Measurements from ENCODE around the gene ASGR1. TPM values are rescaled to one million over a fixed set of nuclear protein-coding genes. Genes with fewer than 3 reads are reported as not detected.

Gene ASGR1
- total and polyA plus RNA-seq, 11 donors, result 0.19 to 3.5 (median 0.53) TPM; not detected in 3

DNA sequence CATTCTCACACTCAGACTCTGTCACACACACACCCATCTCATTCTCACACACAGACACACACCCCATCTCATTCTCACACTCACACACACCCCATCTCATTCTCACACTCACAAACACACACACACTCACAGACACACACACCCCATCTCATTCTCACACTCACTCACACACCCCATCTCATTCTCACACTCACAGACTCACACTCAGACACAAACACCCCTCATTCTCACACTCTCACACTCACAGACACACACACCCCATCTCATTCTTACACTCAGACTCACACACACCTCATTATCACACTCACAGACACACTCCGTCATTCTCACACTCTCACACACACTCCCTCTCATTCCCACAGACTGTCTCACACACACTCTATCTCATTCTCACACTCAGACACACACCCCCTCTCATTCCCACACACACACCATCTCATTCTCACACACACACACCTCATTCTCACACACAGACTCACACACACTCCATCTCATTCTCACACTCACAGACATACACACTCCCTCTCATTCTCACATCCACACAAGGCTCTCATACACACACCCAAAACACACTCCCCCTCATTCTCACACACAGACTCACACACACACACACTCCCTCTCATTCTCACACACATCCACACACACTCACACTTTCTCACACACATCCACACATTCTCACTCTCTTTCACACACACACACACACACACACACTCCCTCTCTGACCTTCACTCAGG, 2.9 kb downstream of the ASGR1 start:
- Histone ChIP-seq H3K9me3 (no peaks in the 10 kb centered on the region), H3K36me3 (no peaks in the 10 kb centered on the region), H3K27me3 (peaks cover 0 to 23% (median 17%) of the 10 kb centered on the region in 9 donors), H3K4me3 (no peak overlapping the region), H3K4me1 (peaks cover 0 to 34% (median 12%) of the 10 kb centered on the region in 12 donors), H3K27ac (no peak overlapping the region)
- 83 to 89% (median 88%) methylated on average over 1 of the region's 1 CpG for WGBS, 4 donors
- ATAC-seq (no peak), DNase-seq (no peak)
- no peak for TF ChIP-seq POLR2A (IDR thresholded peaks at IDR 0.05)
- intact Hi-C loops (cut with DNase I), result loop anchor here in 6 of 10 donors (2.0 to 5.0 kb wide), 4 partner anchors 39 to 125 kb away; no protein-coding TSS in a partner anchor

DNA sequence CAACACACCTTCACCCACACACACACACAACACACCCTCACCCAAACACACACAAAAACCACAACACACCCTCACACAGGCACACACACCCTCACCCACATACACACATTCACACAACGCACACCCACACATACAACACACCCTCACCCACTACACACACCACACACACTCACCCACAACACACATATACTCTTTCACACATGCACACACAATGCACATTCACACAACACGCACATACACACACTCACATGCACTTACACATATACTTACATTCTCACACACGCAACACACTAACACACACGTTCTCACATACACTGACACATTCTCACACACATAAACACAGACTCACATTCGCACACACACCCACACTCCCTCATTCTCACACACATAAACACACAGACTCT, 3.8 kb downstream of the ASGR1 start:
- Histone ChIP-seq H3K4me1 (peaks cover 0 to 34% (median 12%) of the 10 kb centered on the region in 12 donors), H3K27me3 (peaks cover 0 to 23% (median 17%) of the 10 kb centered on the region in 9 donors), H3K27ac (no peak overlapping the region), H3K9me3 (peaks cover 0 to 9% (median 0%) of the 10 kb centered on the region in 12 donors), H3K4me3 (no peak overlapping the region), H3K36me3 (no peaks in the 10 kb centered on the region)
- 80 to 94% (median 85%) methylated on average over 5 of the region's 5 CpGs for WGBS, 4 donors
- intact Hi-C loops (cut with DNase I), result loop anchor here in 3 of 10 donors (2.0 to 5.0 kb wide), 2 partner anchors 123 kb away; no protein-coding TSS in a partner anchor
- DNase-seq (no peak), ATAC-seq (no peak)
- TF ChIP-seq POLR2A (IDR thresholded peaks at IDR 0.05), result no peak
- TF ChIP-seq, protein P1, sequence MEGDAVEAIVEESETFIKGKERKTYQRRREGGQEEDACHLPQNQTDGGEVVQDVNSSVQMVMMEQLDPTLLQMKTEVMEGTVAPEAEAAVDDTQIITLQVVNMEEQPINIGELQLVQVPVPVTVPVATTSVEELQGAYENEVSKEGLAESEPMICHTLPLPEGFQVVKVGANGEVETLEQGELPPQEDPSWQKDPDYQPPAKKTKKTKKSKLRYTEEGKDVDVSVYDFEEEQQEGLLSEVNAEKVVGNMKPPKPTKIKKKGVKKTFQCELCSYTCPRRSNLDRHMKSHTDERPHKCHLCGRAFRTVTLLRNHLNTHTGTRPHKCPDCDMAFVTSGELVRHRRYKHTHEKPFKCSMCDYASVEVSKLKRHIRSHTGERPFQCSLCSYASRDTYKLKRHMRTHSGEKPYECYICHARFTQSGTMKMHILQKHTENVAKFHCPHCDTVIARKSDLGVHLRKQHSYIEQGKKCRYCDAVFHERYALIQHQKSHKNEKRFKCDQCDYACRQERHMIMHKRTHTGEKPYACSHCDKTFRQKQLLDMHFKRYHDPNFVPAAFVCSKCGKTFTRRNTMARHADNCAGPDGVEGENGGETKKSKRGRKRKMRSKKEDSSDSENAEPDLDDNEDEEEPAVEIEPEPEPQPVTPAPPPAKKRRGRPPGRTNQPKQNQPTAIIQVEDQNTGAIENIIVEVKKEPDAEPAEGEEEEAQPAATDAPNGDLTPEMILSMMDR (IDR thresholded peaks at IDR 0.05), result no peak

DNA sequence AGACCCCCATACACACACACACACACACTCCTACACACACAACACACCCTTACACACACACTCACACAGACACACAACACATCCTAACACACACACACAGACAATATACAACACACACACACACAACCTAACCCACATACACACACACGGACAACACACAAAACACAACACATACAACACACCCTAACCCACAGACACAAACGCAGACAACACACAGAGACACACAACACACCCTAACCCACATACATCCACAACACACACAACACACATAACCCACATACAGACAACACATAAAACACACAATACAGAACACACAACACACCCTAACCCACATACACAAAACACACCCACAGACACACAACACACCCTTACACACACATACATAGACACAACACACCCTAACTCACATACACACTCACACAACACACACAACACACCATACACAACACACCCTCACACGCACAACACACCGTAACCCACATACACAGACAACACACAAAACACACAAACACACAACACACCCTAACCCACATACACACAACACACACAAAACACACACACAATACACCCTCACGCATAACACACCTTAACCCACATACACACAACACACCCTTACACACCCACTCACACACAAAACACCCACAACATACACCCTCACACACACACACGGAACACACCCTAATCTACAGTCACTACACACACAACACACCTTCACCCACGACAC, 4.4 kb downstream of the ASGR1 start:
- intact Hi-C loops (cut with DNase I), result loop anchor here in 3 of 10 donors (1.0 to 5.0 kb wide), 3 partner anchors 9 to 122 kb away; no protein-coding TSS in a partner anchor
- peak overlapping the region in 1 of 12 donors; percentile 53 for H3K4me3 ChIP-seq

More for the DNA sequence above, 4.4 kb downstream of the ASGR1 start:
- ATAC-seq (no peak), DNase-seq (no peak)
- Histone ChIP-seq H3K36me3 (no peaks in the 10 kb centered on the region), H3K27me3 (peaks cover 0 to 23% (median 17%) of the 10 kb centered on the region in 9 donors), H3K27ac (no peak overlapping the region), H3K4me1 (peaks cover 0 to 34% (median 12%) of the 10 kb centered on the region in 12 donors), H3K9me3 (peaks cover 0 to 15% (median 0%) of the 10 kb centered on the region in 12 donors)
- 76 to 81% (median 80%) methylated on average over 7 of the region's 7 CpGs for WGBS, 4 donors
- TF ChIP-seq, protein P1 (IDR thresholded peaks at IDR 0.05), result no peak
- TF ChIP-seq POLR2A (IDR thresholded peaks at IDR 0.05), result no peak

All from heart left ventricle (tissue), 16 donors.